NCI-H2196 (cell line): ENCODE data around the gene FIS1.
"Not testable (repeated sequence)": the region's sequence is repeated elsewhere in the genome, so short reads cannot be mapped to it uniquely, and the experiment has no call there.

ENCODE experiments used
- DNase-seq: peaks from one replicate; lab custom pipeline; 2025; ENCODE audit not compliant: unreplicated experiment; lab: John Stamatoyannopoulos, UW

FIS1 gene

DNA sequence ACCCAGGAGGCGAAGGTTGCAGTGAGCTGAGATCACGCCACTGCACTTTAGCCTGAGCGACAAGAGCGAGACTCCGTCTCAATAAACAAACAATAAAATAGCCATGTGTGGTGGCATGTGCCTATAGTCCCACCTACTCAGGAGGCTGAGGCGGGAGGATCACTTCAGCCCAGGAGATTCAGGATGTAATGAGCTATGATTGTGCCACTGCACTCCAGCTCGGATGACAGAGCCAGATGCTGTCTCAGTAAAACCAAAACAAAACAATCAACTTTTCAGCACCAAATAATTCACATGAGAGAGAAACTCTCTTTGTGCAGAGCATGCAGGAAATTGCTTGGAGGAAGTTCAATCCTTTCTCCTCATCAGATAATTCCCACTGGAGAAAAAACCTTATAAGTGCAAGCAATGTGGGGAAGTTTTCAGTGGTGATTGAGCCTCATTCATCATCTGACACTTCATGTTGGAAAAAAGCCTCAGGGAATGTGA is 13.4 kb upstream of the FIS1 start:
- no peak for DNase-seq

DNA sequence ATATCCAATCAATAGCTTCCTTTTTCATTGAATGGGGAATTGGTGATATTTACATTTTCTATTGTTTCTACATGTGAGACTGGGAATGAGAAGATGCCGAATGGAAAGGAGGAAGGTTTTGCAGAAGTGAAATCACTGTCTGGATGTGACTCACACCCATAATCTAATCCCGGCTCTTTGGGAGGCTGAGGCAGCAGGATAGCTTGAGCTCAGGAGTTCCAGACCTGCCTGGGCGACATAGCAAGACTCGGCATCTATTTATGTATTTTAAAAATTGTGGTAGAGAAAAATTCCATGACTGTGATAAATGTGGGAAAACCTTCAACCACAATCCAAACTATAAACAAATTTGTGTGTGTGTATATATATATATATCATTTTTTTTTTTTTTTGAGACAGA is 10.9 kb upstream of the FIS1 start:
- DNase-seq, result no peak

DNA sequence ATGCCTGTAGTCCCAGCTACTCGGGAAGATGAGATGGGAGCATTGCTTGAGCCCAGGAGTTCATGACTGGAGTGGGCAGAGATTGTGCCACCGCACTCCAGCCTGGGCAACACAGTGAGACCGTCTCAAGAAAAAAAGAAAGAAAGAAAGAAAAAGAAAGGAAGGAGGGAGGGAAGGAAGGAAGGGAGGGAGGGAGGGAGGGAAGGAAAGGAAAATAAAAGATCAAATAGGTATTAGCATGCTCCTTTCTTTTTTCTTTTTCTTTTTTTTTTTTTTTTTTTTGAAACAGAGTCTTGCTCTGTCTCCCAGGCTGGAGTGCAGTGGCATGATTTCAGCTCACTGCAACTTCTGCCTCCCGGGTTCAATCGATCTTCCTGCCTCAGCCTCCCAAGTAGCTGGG is 8.3 kb upstream of the FIS1 start:
- DNase-seq, result not testable (repeated sequence)

DNA sequence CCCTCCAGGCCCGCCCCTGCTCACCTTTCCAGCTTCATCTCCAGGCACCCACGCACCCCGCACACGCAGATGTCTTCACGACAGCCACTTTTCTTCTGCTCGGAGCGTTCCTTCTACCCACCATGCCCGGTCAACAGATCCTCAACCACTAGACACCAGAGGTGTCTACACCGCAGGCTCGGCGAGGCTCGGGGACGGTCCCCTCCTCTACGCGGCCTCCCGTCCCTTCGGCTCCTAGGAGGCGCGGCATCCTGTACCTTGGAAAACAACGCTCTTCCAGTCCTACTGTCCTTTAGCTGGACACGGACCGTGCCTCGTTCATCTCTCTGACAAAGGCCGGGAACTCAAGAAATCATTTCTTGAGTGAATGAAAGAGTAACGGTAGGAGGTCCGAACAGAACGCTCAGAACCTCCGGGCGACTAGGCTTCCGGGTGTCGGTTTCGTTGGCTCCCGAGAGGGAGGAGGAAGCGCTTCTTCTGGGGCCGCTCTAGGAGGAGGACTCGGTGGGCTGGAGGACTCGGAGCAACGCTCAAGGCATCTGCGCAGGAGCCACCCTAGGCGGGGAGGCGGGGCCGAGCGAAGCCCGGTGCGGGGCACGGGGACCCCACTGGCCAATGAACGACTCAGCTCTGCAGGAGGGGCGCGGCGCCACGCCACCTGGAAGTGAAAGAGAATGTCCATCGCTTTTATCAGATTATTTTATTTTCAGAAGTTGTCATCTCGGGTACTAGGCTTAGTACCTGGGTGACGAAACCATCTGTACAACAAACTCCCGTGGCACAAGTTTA is 7.2 kb upstream of the FIS1 start:
- DNase-seq, result peak; percentile 99

DNA sequence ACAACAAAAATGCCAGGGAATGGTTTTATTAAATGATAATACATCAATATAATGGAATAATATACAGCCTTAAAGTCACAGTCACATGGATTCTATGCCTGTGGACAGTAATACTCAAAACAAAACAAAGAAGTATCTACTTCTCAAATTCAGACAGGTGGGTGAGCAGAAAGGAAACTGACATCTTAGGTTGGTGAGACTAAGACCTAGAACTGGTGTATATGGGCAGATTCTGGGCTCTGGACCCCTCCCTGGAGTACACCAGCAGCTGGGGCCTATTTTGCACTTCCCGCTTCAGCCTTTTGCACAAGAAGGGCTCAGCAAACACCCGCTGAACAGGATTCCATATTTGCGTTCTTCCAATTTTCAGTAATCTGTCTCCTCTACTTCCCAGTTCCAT is 5.4 kb upstream of the FIS1 start:
- no peak for DNase-seq

DNA sequence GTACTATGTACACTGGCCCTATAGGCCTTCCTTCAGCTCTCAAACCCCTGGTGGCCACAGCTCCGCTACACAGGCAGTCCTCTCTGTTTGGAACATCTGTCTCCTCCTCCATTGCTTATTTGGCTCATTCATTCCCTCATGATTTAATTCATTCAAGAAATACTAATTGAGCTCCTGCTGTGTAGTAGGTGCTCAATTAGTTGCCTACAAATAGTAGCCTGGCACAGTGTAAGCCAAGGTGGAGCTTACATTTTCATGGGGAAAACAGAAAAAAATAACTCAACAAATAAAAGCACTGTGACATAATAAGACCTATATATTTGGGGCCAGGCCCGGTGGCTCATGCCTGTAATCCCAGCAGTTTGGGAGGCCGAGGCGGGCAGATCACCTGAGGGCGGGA is 3.4 kb upstream of the FIS1 start:
- DNase-seq, result no peak

DNA sequence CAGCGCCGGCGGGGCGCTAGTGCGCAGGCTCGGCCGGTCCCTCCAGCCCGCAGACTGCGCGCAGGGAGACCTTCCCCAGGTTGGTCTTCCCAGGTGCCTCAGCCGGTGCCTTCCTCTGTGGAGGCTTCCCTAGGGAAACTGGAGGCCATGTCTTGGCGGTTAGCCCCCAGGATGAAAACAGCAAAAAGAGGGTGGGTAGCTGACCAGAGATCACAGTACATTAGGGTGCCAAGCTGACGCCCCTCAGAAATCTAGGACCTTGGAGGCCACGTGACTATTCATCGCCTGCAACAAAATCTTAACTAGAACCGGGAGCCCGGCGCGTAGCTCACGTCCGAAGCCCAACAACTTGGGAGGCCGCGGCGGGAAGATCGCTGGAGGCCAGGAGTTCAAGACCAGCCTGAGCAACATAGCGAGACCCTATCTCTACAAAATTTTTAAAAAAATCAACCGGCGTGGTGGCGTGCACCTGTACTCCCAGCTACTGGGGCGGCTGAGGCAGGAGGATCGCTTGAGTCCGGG is 327 bp upstream of the FIS1 start:
- no peak for DNase-seq

DNA sequence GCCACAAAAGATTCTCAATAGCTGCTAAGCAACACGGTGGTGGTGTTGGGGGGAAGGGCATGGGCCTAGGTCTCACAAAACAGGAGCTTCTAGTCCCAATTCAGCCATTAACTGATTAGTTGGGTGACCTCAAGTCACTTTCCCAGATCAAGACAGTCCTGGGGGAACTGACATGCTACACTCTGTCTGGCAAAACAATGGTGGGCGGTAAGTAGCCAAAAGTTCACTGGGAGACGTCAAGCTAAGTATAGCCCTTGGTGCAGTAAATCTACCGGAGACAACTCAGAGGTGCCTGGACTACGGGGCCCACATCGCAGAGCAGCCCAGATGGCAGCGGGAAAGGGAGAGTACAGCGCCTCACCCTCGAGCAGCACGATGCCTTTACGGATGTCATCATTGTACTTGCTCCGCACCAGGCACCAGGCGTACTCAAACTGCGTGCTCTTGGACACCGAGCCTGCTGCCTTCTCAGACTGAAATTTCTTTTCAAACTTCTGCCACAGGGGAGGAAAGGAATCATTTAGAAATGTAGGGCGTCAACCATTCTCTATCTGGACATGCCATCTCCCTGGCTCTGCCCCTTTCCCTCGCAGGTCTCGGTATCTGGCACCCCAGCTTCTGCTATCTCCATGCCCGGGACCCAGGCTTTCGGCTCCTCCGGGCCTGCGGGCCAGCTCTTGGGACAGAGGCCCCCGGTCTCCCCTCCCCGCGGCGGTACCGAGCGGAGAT is 1.1 kb downstream of the FIS1 start:
- DNase-seq, result no peak

DNA sequence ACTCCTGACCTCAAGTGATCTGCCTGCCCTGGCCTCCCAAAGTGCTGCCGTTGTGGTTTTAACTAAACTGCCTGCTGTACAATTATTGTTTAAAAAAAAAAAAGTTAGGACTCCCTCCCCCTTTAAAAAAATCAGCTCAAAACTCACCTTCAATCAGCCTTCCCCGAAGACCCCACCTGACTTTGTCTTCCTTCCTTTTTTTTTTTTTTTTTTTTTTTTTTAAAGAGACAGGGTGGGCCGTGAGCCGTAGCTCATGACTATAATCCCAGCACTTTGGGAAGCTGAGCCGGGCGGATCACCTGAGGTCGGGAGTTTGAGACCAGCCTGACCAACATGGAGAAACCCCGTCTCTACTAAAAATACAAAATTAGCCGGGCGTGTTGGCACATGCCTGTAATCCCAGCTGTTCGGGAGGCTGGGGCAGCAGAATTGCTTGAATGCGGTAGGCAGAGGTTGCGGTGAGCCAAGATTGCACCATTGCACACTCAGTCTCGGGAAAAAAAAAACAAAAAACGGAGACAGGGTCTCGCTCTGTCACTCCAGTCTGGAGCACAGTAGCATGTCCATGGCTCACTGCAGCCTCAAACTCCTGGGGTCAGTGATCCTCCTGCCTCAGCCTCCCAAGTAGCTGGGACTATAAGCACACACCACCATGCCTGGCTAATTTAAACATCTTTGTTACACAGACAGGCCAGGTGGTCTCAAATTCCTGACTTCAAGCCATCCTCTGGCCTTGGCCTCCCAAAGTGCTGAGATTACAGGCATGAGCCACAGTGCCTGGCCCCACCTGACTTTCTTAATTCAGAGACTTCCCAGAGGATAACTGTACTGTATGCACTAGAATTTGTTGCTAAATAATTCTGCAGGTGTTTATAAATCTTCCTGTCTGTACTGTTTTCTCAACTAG is 3.2 kb downstream of the FIS1 start:
- no peak for DNase-seq

DNA sequence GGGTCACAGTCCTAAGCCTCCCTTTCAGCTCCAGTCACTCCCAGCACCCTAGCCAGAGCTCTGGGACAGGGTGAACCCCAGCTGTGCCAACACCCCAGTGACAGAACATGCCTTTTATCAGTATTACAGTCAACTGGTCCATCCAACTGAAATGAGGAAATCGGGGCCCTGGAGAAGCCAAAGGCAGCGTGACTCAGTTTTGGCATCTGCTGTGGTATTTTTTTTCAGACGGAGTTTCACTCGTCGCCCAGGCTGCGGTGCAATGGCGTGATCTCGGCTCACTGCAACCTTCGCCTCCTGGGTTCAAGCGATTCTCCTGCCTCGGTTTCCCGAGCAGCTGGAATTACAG is 3.9 kb downstream of the FIS1 start:
- no peak for DNase-seq

DNA sequence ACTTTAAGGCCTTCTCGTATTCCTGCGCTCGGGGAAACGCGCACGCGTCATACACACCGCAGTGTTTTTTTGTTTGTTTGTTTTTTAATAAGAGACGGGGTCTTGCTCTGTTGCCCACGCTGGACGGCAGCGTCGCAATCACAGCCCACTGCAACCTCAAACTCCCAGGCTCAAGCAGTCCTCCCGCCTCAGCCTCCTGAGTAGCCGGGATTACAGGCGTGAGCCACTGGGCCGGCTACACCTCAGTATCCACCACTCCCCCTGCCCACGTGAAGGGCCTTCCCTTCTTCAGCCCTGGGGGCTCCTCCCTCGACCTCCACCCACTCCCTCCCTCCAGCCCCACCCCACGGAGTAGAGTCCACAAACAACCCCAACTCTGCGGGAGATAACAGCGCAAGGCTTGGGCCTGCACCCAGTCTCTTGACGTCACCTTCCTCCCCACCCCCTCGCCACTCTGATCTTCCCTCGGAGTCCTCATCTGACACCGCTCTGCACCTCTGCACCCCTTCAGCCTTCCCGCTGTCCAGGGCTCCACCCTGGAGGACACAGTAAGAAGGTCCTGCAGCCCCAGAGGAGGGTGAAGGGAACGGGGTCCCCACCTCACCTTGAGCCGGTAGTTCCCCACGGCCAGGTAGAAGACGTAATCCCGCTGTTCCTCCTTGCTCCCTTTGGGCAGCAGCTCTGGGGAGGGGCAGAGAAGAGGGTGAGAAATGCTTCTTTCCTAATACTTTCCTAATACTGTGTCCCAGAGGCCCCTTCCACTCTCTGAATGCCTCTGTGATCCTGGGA is 4.5 kb downstream of the FIS1 start:
- DNase-seq, result no peak

DNA sequence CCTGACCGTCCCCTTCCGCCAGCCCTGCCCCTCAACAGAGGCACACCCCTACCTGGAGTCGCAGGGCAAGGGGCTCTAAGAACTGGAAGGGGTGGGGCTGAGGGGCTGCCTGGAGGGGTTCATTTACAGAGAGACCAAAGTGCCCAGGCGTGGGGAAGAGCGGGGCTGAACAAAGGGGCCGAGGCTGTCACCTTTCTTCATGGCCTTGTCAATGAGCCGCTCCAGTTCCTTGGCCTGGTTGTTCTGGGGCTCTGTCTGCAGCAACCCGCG is 5.0 kb downstream of the FIS1 start:
- DNase-seq, result no peak

DNA sequence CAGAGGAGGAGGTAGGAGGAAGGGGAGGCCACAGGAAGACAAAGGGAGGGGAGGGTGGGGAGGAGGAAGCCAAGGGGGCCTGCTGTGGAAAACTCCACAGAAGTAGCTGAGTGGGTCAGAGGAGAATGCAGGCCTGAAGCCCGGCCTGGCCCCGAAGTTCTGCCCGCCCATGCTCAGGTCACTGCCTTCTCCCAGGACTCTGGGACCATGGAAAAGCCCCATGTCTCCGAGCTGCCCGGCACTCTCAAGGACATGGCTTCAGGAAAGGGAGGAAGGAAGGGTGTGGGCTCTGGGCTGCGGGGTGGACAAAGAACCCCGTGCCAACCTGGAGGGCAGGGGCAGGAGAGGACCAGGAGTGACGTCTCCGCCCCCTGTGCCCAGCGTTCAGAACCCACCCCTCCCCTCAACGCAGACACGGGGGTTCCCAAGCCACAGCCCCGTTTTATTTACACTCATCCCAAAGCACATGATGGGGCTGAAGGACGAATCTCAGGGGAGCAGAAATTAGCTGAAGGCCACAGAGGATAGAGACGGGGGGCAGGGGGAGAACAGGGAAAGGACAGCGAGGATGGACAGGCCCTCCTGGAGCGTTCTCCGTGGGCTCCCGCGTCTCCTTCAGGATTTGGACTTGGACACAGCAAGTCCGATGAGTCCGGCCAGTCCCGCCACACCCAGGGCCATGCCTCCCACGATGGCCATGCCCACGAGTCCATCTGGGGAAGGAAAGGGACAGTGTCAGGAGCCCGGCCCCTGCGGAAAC is 5.5 kb downstream of the FIS1 start:
- no peak for DNase-seq

DNA sequence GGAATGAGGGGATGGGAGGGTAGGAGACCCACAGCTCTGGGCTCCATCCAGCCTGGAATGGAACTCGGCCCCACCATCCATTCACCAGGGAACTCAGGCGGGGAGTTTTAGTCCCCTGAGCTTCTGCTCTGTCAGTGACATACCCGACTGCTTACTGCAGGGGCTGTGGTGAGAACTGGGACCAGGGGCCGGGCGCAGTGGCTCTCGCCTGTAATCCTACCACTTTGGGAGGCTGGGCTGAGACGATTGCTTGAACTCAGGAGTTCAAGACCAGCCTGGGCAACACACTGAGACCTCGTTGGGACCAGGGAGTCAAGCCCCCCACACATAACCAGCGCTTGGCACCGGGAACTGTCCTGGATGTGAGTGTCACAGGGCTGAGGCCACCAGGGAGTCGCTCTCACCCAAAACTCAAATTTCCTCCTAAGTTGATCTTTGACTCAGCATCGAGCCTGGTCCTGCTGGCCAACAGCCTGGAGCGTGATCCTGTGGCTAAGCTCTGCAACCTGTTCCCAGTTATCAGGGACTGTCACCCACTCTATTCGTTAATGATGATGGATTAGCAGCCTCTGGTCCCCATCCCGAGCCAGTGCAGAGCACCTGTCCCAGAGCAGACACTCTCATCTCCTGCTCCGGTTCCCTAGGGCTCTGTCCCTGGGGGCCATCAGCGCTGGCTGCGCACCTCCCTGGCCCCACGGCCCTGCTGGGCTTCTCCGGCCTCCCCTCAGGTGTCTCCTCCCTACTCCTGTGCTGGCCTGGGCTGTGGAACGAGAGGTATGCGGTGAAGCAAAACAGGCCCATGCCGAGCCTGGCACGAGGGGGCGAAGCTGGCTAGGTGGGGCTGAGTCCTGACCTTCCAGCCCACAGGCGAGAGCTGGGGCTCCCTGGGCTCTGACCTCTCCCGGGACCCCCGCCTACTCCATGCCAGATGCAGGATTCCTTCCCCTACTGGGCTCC is 6.4 kb downstream of the FIS1 start:
- DNase-seq, result no peak

DNA sequence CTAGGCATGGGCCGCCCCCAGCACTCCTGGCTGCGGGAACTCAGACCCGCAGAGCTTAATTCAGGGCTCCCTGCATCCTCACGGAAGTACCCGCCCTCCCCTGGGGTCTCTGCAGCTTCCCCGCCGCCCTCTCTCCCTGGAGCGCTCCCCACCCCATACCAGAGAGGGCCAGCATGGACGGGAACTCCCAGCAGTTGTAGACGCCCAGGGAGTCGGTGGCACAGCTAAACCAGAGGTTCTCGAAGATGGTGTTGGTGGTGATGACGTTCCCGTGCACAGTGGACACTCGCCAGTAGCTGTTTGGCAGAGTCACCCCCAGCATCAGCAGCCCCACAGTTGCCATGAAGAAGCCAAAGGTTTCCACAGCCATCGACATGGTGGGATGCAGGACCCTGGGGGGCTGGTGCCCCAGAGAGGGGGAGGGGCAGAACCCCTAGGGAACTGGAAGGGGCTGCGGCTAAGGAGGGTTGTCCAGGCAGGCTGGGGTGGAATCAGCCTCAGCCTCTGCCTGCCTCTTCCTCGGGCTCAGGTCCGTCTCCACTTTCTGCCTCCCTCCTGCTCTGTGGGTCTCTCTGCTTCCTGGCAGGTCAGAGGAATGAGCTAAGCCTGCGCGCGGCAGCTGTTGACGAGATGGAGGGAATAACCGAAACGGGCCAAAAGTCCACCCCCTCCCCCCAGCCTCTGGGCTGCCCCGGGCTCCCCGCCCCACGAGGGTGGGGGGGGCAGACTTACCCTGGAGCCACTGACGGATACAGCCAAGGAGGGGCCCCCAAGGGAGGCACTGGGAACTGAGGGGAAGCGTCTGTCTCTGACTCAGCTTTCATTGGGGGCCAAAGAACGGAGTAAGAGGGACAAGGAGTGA is 7.4 kb downstream of the FIS1 start, which contains the start of gene CLDN15:
CLDN15 (minus strand) TSS at position 597 of the 862 bp plus-strand sequence; CDS start at position 376, 221 bp downstream.
- DNase-seq, result no peak

DNA sequence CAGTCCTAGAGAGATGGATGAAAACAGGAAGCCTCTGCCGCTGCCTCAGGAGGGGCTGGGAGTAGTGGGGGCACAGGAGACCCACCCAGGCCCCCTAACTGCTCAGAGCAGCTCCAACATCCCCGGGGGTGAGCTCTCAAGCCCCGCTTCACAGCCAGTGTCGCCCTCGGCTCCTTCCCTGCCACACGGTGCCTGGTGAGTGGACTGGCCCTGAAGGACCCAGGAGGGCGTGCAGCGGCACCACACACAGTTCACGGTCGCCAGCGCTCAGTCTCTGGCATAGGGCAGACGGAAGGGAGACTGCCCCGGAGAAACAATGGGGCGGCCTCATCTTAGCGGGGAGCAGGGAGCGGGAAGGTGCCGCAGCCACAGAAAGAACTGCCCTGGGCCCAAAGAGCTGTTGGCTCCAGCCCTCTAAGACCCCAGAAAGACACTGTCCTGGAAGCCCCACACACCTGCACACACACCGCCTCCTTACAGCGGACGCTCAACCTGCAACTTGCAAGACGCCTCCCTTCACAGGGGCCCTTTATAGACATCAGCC is 8.5 kb downstream of the FIS1 start:
- no peak for DNase-seq

DNA sequence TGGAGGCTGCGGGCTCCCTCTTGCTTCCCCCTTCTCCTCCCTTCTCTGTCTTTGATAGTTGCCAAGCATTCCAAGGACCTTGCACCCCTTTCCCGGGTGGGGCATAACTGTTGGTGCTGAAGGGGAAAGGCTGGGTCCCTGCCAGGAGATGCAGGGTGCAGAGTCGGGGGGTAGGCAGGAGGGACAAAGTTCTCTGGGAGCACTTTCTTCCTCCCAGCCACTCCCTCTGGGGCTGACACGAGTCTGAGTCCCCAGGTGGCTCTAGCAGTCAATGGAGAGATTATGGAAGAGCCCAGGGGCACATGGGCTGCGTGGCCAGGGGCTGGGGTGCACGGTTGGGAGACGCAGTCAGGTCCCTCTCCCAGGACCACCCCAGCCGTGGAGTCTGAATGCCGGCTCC is 9.4 kb downstream of the FIS1 start:
- DNase-seq, result no peak

DNA sequence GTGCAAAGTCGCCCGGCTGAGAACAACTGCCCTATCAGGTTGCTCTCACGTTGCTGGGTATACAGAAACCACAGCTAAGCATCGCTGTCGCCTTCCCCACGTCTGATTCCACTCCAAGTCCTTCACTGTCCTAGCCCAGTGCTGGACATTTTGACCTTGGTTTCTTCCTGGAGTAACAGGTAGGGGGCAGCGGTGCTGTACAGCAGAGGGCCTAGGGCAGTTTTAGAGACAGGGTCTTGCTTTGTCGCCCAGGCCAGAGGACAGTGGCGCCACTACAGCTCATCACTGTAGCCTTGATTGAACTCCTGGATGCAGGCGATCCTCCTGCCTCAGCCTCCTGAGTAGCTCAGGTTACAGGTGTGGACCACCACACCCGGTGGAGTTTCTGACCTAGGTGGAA is 9.8 kb downstream of the FIS1 start:
- no peak for DNase-seq
